B cell (primary cell): ENCODE results near the gene MAN2B1.

Source experiments
- CTCF ChIP-seq: fragments of 200-600 bp; IDR thresholded peaks from one replicate; pipeline ENCODE4 v1.8.0; 2022; ENCODE audit warnings: antibody characterized with exemption, mild to moderate bottlenecking
- EZH2 ChIP-seq: IDR thresholded peaks from 2 replicates; pipeline ENCODE4 v1.6.1; 2012; ENCODE audit warnings: borderline replicate concordance, low read depth, mild to moderate bottlenecking, moderate library complexity, low read length; ENCODE audit not compliant: insufficient read depth, poor library complexity, severe bottlenecking

GRCh38 chr19:12668932-12669269 lies 2.4 kb upstream of the MAN2B1 start:
- TF ChIP-seq CTCF (no peak), EZH2 (no peak)
